SK-N-SH treated with all-trans-retinoic acid at 6 μM for 48 hours (cell line): ENCODE data around the gene LARP4.
"Not testable (repeated sequence)": the region's sequence is repeated elsewhere in the genome, so short reads cannot be mapped to it uniquely, and the experiment has no call there.

Experiments used
- ATAC-seq: fragments of 200-7000 bp; cut with Tn5 transposase; 3 replicates; pipeline ENCODE4 v1.9.1; 2020; ENCODE audit warnings: mild to moderate bottlenecking, moderate library complexity
- ARNTL ChIP-seq: fragments of 450-650 bp; formaldehyde crosslinking; IDR thresholded peaks from 2 replicates; pipeline ENCODE4 v1.5.0; 2020; ENCODE audit warnings: low read depth, mild to moderate bottlenecking, moderate library complexity, borderline replicate concordance
- BACH2 ChIP-seq: fragments of 250-450 bp; sonication (Bioruptor Pico); IDR thresholded peaks from 2 replicates; pipeline ENCODE4 v1.9.0; 2021; ENCODE audit warnings: mild to moderate bottlenecking, borderline replicate concordance
- CREB5 ChIP-seq: fragments of 250-450 bp; sonication (Bioruptor Pico); IDR thresholded peaks from 2 replicates; pipeline ENCODE4 v1.5.1; 2020; ENCODE audit warnings: low read depth, mild to moderate bottlenecking, moderate library complexity
- CSDC2 ChIP-seq: fragments of 250-450 bp; sonication (Bioruptor Pico); IDR thresholded peaks from 2 replicates; pipeline ENCODE4 v1.5.0; 2020; ENCODE audit warnings: mild to moderate bottlenecking, moderate library complexity
- CSRNP3 ChIP-seq: fragments of 250-450 bp; sonication (Bioruptor Pico); IDR thresholded peaks from 2 replicates; pipeline ENCODE4 v1.5.1; 2021; ENCODE audit warnings: mild to moderate bottlenecking, moderate library complexity
- ESRRG ChIP-seq: fragments of 250-450 bp; sonication (Bioruptor Pico); IDR thresholded peaks from 2 replicates; pipeline ENCODE4 v1.6.1; 2021; ENCODE audit warnings: mild to moderate bottlenecking
- GLIS3 ChIP-seq: fragments of 250-450 bp; sonication (Bioruptor Pico); IDR thresholded peaks from 2 replicates; pipeline ENCODE4 v1.5.0; 2020; ENCODE audit warnings: mild to moderate bottlenecking, moderate library complexity
- ISL1 ChIP-seq: fragments of 250-450 bp; sonication (Bioruptor Pico); IDR thresholded peaks from 2 replicates; pipeline ENCODE4 v2.1.2; 2022; ENCODE audit warnings: mild to moderate bottlenecking, moderate library complexity
- PATZ1 ChIP-seq: fragments of 250-450 bp; sonication (Bioruptor Pico); IDR thresholded peaks from 2 replicates; pipeline ENCODE4 v1.8.0; 2020; ENCODE audit warnings: mild to moderate bottlenecking, moderate library complexity, borderline replicate concordance
- POU6F1 ChIP-seq: fragments of 250-450 bp; sonication (Bioruptor Pico); IDR thresholded peaks from 2 replicates; pipeline ENCODE4 v1.8.0; 2021; ENCODE audit warnings: low read depth, mild to moderate bottlenecking, moderate library complexity, borderline replicate concordance
- PPARA ChIP-seq: fragments of 250-450 bp; sonication (Bioruptor Pico); IDR thresholded peaks from 2 replicates; pipeline ENCODE4 v1.5.0; 2020; ENCODE audit warnings: mild to moderate bottlenecking, borderline replicate concordance
- RARB ChIP-seq: fragments of 250-450 bp; sonication (Bioruptor Pico); IDR thresholded peaks from 2 replicates; pipeline ENCODE4 v1.8.0; 2021; ENCODE audit warnings: mild to moderate bottlenecking, moderate library complexity
- SNAI2 ChIP-seq: fragments of 250-450 bp; sonication (Bioruptor Pico); IDR thresholded peaks from 2 replicates; pipeline ENCODE4 v1.5.0; 2020; ENCODE audit warnings: mild to moderate bottlenecking, moderate library complexity
- TCF4 ChIP-seq: fragments of 250-450 bp; sonication (Bioruptor Pico); IDR thresholded peaks from 2 replicates; pipeline ENCODE4 v1.8.0; 2021; ENCODE audit warnings: mild to moderate bottlenecking, moderate library complexity, borderline replicate concordance
- TOX ChIP-seq: fragments of 250-450 bp; sonication (Bioruptor Pico); IDR thresholded peaks from 2 replicates; pipeline ENCODE4 v1.8.0; 2021; ENCODE audit warnings: mild to moderate bottlenecking, moderate library complexity, borderline replicate concordance
- TSHZ2 ChIP-seq: fragments of 250-450 bp; sonication (Bioruptor Pico); IDR thresholded peaks from 2 replicates; pipeline ENCODE4 v1.5.0; 2020; ENCODE audit warnings: mild to moderate bottlenecking, moderate library complexity
- ZC3H10 ChIP-seq: fragments of 250-450 bp; sonication (Bioruptor Pico); IDR thresholded peaks from 2 replicates; pipeline ENCODE4 v1.5.1; 2021; ENCODE audit warnings: mild to moderate bottlenecking, moderate library complexity
- ZFP3 ChIP-seq: fragments of 250-450 bp; sonication (Bioruptor Pico); IDR thresholded peaks from 2 replicates; pipeline ENCODE4 v1.5.0; 2020; ENCODE audit warnings: mild to moderate bottlenecking, moderate library complexity
- ZNF565 ChIP-seq: fragments of 450-650 bp; formaldehyde crosslinking; conservative IDR thresholded peaks from 2 replicates; pipeline ENCODE4 v1.5.0; 2020; ENCODE audit warnings: low read depth, mild to moderate bottlenecking, moderate library complexity
- ZNF70 ChIP-seq: fragments of 450-650 bp; formaldehyde crosslinking; IDR thresholded peaks from 2 replicates; pipeline ENCODE4 v1.5.0; 2020; ENCODE audit warnings: mild to moderate bottlenecking, moderate library complexity
- ZNF8 ChIP-seq: fragments of 450-650 bp; formaldehyde crosslinking; IDR thresholded peaks from 2 replicates; pipeline ENCODE4 v1.5.0; 2020; ENCODE audit warnings: mild to moderate bottlenecking, moderate library complexity

The LARP4 gene

GRCh38 chr12:50365709-50366406, 34.8 kb upstream of the LARP4 start:
- no peak for ATAC-seq
- TF ChIP-seq ZNF8 (CRISPR knock-in tag) (no peak), ESRRG (CRISPR knock-in tag) (no peak), ZC3H10 (CRISPR knock-in tag) (no peak), POU6F1 (CRISPR knock-in tag) (no peak), BACH2 (no peak)

GRCh38 chr12:50370672-50371071, 30.0 kb upstream of the LARP4 start:
- ATAC-seq = not testable (repeated sequence)

- ATAC-seq = no peak
- no peak for TF ChIP-seq CREB5 (CRISPR knock-in tag)
- TF ChIP-seq PATZ1 (CRISPR knock-in tag) = no peak
- TF ChIP-seq ZFP3 = no peak
- TF ChIP-seq CSDC2 (CRISPR knock-in tag) = no peak
- no peak for TF ChIP-seq PPARA
- TF ChIP-seq ZNF70 (CRISPR knock-in tag) = no peak
- TF ChIP-seq POU6F1 (CRISPR knock-in tag) = no peak
- TF ChIP-seq ISL1 = no peak
- TF ChIP-seq ZNF565 = no peak
- no peak for TF ChIP-seq GLIS3 (CRISPR knock-in tag)
- TF ChIP-seq SNAI2 (CRISPR knock-in tag) = no peak
- TF ChIP-seq ARNTL = no peak
- no peak for TF ChIP-seq TCF4 (CRISPR knock-in tag)
- no peak for TF ChIP-seq TSHZ2
Measured at GRCh38 chr12:50375802-50376201, 24.9 kb upstream of the LARP4 start.

- no peak for ATAC-seq
- TF ChIP-seq GLIS3 (CRISPR knock-in tag) (no peak), CREB5 (CRISPR knock-in tag) (no peak), ZFP3 (no peak), ZNF70 (CRISPR knock-in tag) (no peak), PPARA (no peak), TCF4 (CRISPR knock-in tag) (no peak), CSRNP3 (CRISPR knock-in tag) (no peak), SNAI2 (CRISPR knock-in tag) (no peak), RARB (CRISPR knock-in tag) (no peak), TOX (CRISPR knock-in tag) (no peak), POU6F1 (CRISPR knock-in tag) (no peak)
Measured at GRCh38 chr12:50380761-50381325, 19.8 kb upstream of the LARP4 start.
